Coronary artery (tissue), 2 donors: ENCODE results near the gene RAP2B.
A peak's percentile ranks its signal among the peaks of the same experiment; 100 is the strongest.

Source experiments
- DNase-seq: peaks from one replicate; pipeline ENCODE4 v3.0.0-alpha.2; 2017; ENCODE audit warnings: low spot score
- H3K27ac ChIP-seq, 2 donors: fragments of 200-600 bp; sonication (generic); one replicate each; pipeline ENCODE4 v1.5.1; 2016 to 2019
- H3K4me3 ChIP-seq: fragments of 200-600 bp; sonication (generic); 2 replicates; pipeline ENCODE4 v1.5.1; 2016; ENCODE audit warnings: mild to moderate bottlenecking, moderate library complexity
- TF ChIP-seq, protein P1 (sequence below): fragments of 200-600 bp; sonication (generic); IDR thresholded peaks from one replicate; pipeline ENCODE4 v1.5.1; 2019; ENCODE audit warnings: antibody characterized with exemption

Gene RAP2B

DNA sequence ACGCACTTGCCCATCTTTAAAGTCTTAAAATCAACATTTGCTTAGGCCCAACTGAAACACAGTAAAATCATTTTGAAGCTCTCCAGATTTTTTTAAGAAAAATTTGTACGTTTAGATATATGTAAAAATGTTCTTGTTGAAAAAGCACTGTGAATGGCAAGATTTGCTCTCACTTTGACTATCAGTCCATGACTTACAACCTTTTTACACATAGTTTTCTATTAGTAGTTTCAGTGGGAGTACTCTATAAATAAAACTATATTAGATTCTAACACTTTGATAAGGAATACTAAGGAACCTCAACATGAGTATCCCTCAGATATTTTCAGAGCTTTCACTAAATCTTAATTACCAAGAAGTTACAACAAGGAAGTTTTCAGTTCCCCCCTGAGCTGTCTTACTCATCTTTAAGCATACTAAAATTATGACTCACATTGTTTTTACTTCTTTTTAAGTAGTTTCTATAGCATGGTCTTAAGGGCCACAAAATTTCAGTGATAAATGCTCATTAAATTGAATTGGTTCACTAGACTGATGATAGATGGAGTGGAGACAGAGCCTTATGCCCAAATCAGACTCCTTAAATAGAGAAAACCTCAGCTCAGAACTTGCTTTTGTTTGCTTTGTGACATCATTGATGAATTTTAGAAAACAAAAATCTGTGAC lies 31.6 kb upstream of the RAP2B start:
- TF ChIP-seq, protein P1, sequence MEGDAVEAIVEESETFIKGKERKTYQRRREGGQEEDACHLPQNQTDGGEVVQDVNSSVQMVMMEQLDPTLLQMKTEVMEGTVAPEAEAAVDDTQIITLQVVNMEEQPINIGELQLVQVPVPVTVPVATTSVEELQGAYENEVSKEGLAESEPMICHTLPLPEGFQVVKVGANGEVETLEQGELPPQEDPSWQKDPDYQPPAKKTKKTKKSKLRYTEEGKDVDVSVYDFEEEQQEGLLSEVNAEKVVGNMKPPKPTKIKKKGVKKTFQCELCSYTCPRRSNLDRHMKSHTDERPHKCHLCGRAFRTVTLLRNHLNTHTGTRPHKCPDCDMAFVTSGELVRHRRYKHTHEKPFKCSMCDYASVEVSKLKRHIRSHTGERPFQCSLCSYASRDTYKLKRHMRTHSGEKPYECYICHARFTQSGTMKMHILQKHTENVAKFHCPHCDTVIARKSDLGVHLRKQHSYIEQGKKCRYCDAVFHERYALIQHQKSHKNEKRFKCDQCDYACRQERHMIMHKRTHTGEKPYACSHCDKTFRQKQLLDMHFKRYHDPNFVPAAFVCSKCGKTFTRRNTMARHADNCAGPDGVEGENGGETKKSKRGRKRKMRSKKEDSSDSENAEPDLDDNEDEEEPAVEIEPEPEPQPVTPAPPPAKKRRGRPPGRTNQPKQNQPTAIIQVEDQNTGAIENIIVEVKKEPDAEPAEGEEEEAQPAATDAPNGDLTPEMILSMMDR = no peak
- no peak overlapping the region for H3K27ac ChIP-seq

DNA sequence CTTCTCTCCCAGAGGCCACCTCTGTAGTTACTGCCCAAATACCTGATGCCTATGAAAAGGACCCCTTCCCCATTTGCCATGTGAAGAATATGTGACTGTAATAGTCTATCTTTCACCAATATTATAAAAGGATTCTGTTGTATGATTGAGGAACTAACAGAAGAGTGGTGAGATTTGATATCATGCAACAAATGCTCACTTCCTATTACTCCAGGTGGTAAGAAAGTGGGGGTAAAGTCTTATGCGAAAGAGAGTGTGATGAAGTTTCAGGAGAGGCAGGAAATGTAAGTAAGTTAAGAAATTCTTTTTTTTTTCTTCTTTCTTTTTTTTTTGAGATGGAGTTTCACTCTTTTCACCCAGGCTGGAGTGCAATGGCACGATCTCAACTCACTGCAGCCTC lies 24.4 kb upstream of the RAP2B start:
- no peak overlapping the region for H3K27ac ChIP-seq
- no peak overlapping the region for H3K4me3 ChIP-seq
- TF ChIP-seq, protein P1 = no peak
- no peak for DNase-seq

More for the DNA sequence above, 31.6 kb upstream of the RAP2B start:
- no peak overlapping the region for H3K4me3 ChIP-seq
- no peak for DNase-seq

DNA sequence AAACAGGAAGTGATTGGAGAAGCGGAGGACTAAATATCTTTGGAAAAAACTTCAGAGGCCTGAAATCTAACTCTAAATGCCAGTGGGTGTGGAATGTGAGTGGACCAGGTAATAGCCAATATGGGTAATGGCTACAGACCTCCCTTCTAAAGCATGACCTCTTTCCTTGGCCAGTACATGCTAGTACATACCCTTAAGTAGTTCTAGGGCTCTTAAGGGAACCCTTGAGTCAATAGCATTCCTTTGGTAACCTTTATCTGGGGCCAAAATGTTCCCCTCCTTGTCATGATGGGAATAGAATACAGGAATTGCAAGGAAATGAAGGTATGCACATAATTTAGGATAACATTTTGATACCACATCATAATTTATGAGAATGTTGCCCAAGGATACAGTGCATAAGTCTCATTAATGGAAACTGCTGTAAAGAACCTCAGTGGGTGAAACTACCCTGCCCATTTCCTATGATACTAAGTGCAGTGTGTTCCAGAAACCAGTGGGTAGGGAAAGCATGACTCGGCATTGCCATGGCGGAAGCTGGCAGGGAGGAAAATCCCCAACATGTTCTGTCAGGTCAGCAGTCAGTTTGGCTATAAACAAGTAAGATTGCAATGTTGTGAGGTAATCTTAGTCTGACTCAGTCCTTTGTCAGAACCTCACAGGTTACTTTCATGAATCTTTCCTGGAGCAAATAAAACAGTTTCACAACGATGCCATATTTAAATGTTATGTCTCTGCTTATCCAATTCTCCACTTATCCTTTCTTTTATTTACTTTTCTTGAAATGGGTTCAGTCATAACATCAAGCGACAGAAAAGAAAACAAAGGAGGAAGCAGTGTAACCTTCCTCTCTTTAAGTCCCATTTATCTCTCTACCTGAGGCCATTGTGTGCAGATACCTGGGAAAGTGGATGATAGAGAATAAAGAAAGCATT lies 23.5 kb upstream of the RAP2B start:
- no peak overlapping the region for H3K4me3 ChIP-seq
- peak; percentile 78 for DNase-seq
- TF ChIP-seq, protein P1 = no peak
- peak overlapping the region; percentile 12 to 74 for H3K27ac ChIP-seq

DNA sequence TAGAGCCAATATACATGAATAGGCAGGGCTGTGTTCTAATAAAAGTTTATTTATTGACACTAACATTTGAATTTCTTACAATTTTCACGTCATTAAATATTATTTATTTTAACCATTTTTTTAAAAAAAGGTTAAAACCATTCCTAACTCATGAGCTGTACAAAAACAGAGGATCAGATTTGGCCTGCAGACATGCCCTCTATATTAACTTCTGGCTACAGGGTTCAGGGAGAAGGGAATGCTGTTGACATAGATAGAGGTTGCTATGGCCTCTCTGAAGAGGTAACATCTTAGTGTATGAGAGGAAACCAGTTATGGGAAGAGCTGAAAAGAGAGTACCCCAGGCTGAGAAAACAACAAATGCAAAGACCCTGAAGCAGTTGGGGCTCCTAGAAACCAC lies 19.1 kb upstream of the RAP2B start:
- no peak for DNase-seq
- H3K27ac ChIP-seq = no peak overlapping the region
- TF ChIP-seq, protein P1 = no peak
- H3K4me3 ChIP-seq = no peak overlapping the region

DNA sequence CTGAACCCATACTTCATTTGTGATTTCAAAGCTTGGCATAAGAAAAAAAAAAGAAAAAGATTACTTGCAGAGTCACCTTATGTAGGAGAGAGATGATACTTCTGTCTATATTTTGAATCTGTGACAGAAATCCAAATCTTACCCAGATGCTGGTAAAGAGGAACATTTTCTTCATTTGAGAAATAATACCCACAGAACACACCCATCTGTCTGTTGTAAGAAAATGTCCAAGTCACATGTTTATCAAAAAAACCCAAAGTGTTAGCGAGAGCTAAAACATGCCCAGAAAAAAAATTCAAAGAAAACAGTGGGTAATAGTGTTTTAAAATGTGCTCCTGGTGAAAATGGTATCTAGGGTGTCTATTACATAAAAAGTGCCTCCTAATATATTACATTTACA lies 18.0 kb upstream of the RAP2B start:
- Histone ChIP-seq H3K27ac (no peak overlapping the region), H3K4me3 (no peak overlapping the region)
- no peak for DNase-seq
- TF ChIP-seq, protein P1 = no peak

DNA sequence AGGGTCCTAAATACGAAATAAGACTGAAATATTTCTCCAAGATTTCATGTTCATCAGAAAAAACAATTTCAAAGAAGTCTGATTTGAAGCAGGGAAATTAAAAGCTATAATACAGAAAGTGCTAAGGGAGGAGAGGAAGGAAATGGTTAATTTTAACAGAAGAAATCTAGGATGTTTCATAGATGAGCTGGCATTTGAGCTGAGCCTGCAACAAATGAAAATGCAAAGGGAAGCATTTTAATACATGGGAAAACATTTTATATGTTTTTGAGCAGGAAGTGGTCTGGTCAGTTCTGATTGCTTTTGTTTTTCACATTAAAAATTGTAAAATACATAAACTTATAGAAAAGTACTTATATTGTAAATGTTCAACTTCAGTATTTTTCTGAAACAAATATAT lies 17.2 kb upstream of the RAP2B start:
- TF ChIP-seq, protein P1 = no peak
- peak overlapping the region in 1 of 2 donors; percentile 3 for H3K27ac ChIP-seq
- DNase-seq = no peak
- no peak overlapping the region for H3K4me3 ChIP-seq
